Measurements from ENCODE around the gene ANKRD11.

ANKRD11 gene

DNA sequence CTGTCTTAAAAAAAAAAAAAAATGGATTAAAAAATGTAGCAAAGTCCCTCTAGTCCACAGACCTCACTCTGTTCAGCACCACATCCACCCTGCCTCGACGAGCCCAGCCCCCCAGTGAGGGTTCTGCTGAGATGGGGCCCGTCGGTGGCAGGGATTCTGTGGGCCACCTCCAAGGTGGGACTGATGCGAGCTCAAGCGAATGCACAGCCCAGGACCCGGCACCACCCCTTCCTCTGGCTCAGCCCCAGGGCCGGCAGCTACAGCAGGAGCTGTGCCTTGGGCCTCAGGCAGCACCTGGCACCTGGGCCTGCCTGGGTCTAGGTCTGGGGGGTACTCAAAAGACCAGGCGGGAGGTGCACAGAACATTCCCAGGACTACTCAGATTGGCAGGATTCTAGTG lies 213.3 kb downstream of the ANKRD11 start:
- DNase-seq = no peak
- Histone ChIP-seq H2AFZ (ENCODE audit: low read depth, low read length) (no peak overlapping the region), H3K9ac (ENCODE audit: low read length) (no peak overlapping the region), H3K4ac (ENCODE audit: low read depth in 1 of 2, low read length in 2 of 2) (no peak overlapping the region), H3K9me3 (ENCODE audit: control insufficient read depth, low read length) (no peaks in the 10 kb centered on the region), H3K18ac (ENCODE audit: low read depth in 1 of 2, low read length in 2 of 2) (no peak overlapping the region), H3K23ac (ENCODE audit: low read length in 2 of 2) (no peak overlapping the region), H3K27me3 (ENCODE audit: control insufficient read depth in 1 of 2, insufficient read depth in 1 of 2, low read length in 2 of 2) (no peaks in the 10 kb centered on the region), H3K27ac (ENCODE audit: low read length, poor library complexity, severe bottlenecking) (no peak overlapping the region), H2BK12ac (ENCODE audit: low read length in 2 of 2) (no peak overlapping the region), H2BK5ac (ENCODE audit: low read depth, low read length, poor library complexity, severe bottlenecking) (no peak overlapping the region), H2BK120ac (ENCODE audit: low read depth, low read length) (no peak overlapping the region), H3K79me1 (replicated peaks; ENCODE audit: low read length, poor library complexity, severe bottlenecking) (peaks cover 50% of the 10 kb centered on the region), H2AK5ac (ENCODE audit: low read length, severe bottlenecking) (no peak overlapping the region), H3K4me3 (ENCODE audit: insufficient read depth in 1 of 2, low read depth in 1 of 2, low read length in 2 of 2) (no peak overlapping the region), H3K14ac (ENCODE audit: low read length in 2 of 2) (no peak overlapping the region), H4K8ac (ENCODE audit: low read length) (no peak overlapping the region), H4K91ac (ENCODE audit: low read length) (no peak overlapping the region), H3K4me1 (ENCODE audit: control insufficient read depth, insufficient read depth, low read depth, low read length) (peaks cover 20% of the 10 kb centered on the region), H3K36me3 (ENCODE audit: control insufficient read depth in 1 of 2, insufficient read depth in 2 of 2, low read depth in 1 of 2, low read length in 2 of 2) (peaks cover 80 to 89% of the 10 kb centered on the region in 2 experiments), H3K4me2 (ENCODE audit: low read length, poor library complexity, severe bottlenecking) (no peak overlapping the region), H2BK15ac (ENCODE audit: low read depth, poor library complexity, severe bottlenecking) (no peak overlapping the region)
- 96% methylated on average over 9 of the region's 9 CpGs for WGBS

DNA sequence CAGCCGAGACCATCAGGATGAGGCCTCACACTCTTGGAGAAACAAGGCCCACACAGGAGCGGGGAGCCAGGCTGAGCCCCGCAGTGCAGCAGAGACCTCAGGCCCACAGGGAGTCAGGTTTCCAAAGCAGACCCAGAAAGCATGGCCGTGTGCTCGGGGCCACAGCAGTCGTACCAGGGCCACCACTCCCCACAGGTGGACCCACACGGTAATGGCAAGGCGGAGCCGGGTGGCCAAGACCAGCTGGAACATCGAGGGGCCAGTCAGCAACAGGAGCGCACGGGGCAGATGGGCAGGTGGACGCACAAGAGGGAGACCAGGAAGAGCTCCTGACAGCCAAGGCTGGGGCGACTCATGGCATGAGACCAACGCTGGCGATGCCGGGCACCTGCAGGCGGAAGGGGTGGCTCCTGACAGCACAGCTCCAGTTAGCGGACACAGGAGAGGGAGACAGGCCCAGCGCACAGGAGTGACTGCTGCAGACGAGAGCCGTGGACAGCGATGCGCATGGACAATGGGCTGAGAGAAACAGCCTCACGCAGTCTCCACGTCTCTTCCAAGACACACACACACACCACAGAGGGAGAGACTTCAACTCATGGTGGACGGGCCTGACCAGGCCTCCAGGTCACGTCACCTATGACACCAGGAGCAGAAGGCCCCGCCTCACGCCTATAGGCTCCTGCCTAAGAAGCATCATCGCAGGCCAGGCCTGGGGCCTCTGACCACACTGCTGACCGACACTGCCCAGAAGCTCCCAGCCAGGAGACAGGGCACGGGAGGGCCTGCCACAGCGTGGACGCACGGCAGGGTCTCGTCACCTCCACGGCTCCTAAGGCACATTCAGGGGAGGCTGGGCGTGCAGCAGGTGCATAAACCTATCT lies 214.3 kb downstream of the ANKRD11 start:
- H3K27me3 ChIP-seq (ENCODE audit: control insufficient read depth in 1 of 2, insufficient read depth in 1 of 2, low read length in 2 of 2) = no peaks in the 10 kb centered on the region
- no peak overlapping the region for H3K9ac ChIP-seq (ENCODE audit: low read length)
- 96% methylated on average over 34 of the region's 39 CpGs for WGBS
- H2BK120ac ChIP-seq (ENCODE audit: low read depth, low read length) = no peak overlapping the region
- H2BK15ac ChIP-seq (ENCODE audit: low read depth, poor library complexity, severe bottlenecking) = no peak overlapping the region
- H3K4me3 ChIP-seq (ENCODE audit: insufficient read depth in 1 of 2, low read depth in 1 of 2, low read length in 2 of 2) = no peak overlapping the region
- H3K9me3 ChIP-seq (ENCODE audit: control insufficient read depth, low read length) = no peaks in the 10 kb centered on the region
- H4K91ac ChIP-seq (ENCODE audit: low read length) = no peak overlapping the region
- no peak overlapping the region for H2AFZ ChIP-seq (ENCODE audit: low read depth, low read length)
- H3K27ac ChIP-seq (ENCODE audit: low read length, poor library complexity, severe bottlenecking) = no peak overlapping the region
- H3K79me1 ChIP-seq (replicated peaks; ENCODE audit: low read length, poor library complexity, severe bottlenecking) = peaks cover 58% of the 10 kb centered on the region
- no peak overlapping the region for H3K14ac ChIP-seq (ENCODE audit: low read length in 2 of 2)
- H2BK5ac ChIP-seq (ENCODE audit: low read depth, low read length, poor library complexity, severe bottlenecking) = no peak overlapping the region
- DNase-seq = no peak
- peak overlapping the region; percentile 7 for H4K8ac ChIP-seq (ENCODE audit: low read length)
- H3K4me2 ChIP-seq (ENCODE audit: low read length, poor library complexity, severe bottlenecking) = no peak overlapping the region
- H2AK5ac ChIP-seq (ENCODE audit: low read length, severe bottlenecking) = no peak overlapping the region
- peaks cover 80 to 87% of the 10 kb centered on the region in 2 experiments for H3K36me3 ChIP-seq (ENCODE audit: control insufficient read depth in 1 of 2, insufficient read depth in 2 of 2, low read depth in 1 of 2, low read length in 2 of 2)
- no peak overlapping the region for H2BK12ac ChIP-seq (ENCODE audit: low read length in 2 of 2)
- peaks cover 20% of the 10 kb centered on the region for H3K4me1 ChIP-seq (ENCODE audit: control insufficient read depth, insufficient read depth, low read depth, low read length)
- H3K4ac ChIP-seq (ENCODE audit: low read depth in 1 of 2, low read length in 2 of 2) = no peak overlapping the region
- H3K23ac ChIP-seq (ENCODE audit: low read length in 2 of 2) = no peak overlapping the region
- H3K18ac ChIP-seq (ENCODE audit: low read depth in 1 of 2, low read length in 2 of 2) = no peak overlapping the region

DNA sequence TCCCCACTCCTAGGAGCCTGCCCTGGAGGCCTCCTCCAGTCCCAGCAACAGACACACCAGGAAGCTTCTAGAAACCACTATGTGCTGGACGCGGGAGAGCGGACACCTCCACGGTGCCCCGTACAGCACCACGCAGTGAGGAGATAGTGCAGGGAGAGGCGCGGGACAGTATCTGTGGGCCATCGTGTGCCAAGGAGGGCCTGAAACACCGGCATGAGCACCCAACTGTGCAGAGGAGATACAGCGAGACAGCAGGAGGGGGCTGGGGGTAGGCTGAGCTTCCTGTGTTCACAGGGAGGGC lies 215.1 kb downstream of the ANKRD11 start:
- DNase-seq = no peak
- Histone ChIP-seq H4K8ac (ENCODE audit: low read length) (no peak overlapping the region), H2BK5ac (ENCODE audit: low read depth, low read length, poor library complexity, severe bottlenecking) (no peak overlapping the region), H3K79me1 (replicated peaks; ENCODE audit: low read length, poor library complexity, severe bottlenecking) (peaks cover 66% of the 10 kb centered on the region), H2BK15ac (ENCODE audit: low read depth, poor library complexity, severe bottlenecking) (no peak overlapping the region), H2BK120ac (ENCODE audit: low read depth, low read length) (no peak overlapping the region), H4K91ac (ENCODE audit: low read length) (no peak overlapping the region), H2AK5ac (ENCODE audit: low read length, severe bottlenecking) (no peak overlapping the region), H3K18ac (ENCODE audit: low read depth in 1 of 2, low read length in 2 of 2) (no peak overlapping the region), H3K4me3 (ENCODE audit: insufficient read depth in 1 of 2, low read depth in 1 of 2, low read length in 2 of 2) (peak overlapping the region in 1 of 2 experiments; percentile 30), H3K9ac (ENCODE audit: low read length) (no peak overlapping the region), H3K9me3 (ENCODE audit: control insufficient read depth, low read length) (no peaks in the 10 kb centered on the region), H3K4me1 (ENCODE audit: control insufficient read depth, insufficient read depth, low read depth, low read length) (peaks cover 20% of the 10 kb centered on the region), H3K23ac (ENCODE audit: low read length in 2 of 2) (no peak overlapping the region), H2AFZ (ENCODE audit: low read depth, low read length) (no peak overlapping the region), H3K4ac (ENCODE audit: low read depth in 1 of 2, low read length in 2 of 2) (no peak overlapping the region), H3K27ac (ENCODE audit: low read length, poor library complexity, severe bottlenecking) (no peak overlapping the region), H3K27me3 (ENCODE audit: control insufficient read depth in 1 of 2, insufficient read depth in 1 of 2, low read length in 2 of 2) (no peaks in the 10 kb centered on the region), H3K4me2 (ENCODE audit: low read length, poor library complexity, severe bottlenecking) (no peak overlapping the region), H3K14ac (ENCODE audit: low read length in 2 of 2) (no peak overlapping the region), H2BK12ac (ENCODE audit: low read length in 2 of 2) (no peak overlapping the region), H3K36me3 (ENCODE audit: control insufficient read depth in 1 of 2, insufficient read depth in 2 of 2, low read depth in 1 of 2, low read length in 2 of 2) (peaks cover 82 to 87% of the 10 kb centered on the region in 2 experiments)
- WGBS = 98% methylated on average over 11 of the region's 11 CpGs

DNA sequence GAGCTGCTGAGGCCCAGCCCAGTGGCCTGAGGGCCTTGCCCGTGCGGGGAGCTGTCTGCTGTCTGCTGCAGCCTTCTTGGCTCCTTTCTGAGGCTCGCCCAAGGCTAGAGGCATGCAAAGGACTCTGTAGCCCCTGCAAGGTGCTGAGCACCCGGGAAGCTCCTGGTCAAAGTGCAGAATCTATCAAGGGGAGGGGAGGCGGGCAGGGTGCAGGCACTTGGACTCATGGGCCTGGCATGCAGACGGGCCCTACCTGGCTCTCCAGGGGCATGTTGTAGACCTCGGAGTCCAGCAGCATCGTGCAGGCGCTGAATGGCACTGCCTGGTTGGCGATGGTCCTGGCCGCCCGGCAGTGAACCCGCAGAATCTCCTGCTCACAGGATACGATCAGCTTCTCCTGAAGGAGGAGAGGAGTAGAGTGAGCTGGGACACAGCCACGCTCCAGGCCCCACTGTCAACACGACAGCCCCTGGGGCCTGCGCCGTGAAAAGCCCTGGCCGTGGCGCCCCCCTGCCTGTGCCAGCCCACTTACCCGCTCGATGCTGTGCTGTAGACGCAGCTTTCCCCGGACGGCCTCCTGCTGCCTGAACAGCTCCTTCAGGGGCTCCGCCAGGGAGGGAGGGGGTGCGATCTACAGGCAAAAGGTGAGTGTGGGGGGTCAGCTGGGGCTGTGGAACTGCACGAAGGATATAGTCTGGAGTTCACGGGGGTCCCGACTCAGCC lies 215.6 kb downstream of the ANKRD11 start:
- Histone ChIP-seq H3K4me1 (ENCODE audit: control insufficient read depth, insufficient read depth, low read depth, low read length) (peaks cover 22% of the 10 kb centered on the region), H4K8ac (ENCODE audit: low read length) (no peak overlapping the region), H3K27ac (ENCODE audit: low read length, poor library complexity, severe bottlenecking) (no peak overlapping the region), H3K36me3 (ENCODE audit: control insufficient read depth in 1 of 2, insufficient read depth in 2 of 2, low read depth in 1 of 2, low read length in 2 of 2) (peaks cover 86 to 87% of the 10 kb centered on the region in 2 experiments), H2BK12ac (ENCODE audit: low read length in 2 of 2) (no peak overlapping the region), H2BK15ac (ENCODE audit: low read depth, poor library complexity, severe bottlenecking) (no peak overlapping the region), H3K27me3 (ENCODE audit: control insufficient read depth in 1 of 2, insufficient read depth in 1 of 2, low read length in 2 of 2) (no peaks in the 10 kb centered on the region), H3K14ac (ENCODE audit: low read length in 2 of 2) (no peak overlapping the region), H3K9ac (ENCODE audit: low read length) (no peak overlapping the region), H4K91ac (ENCODE audit: low read length) (no peak overlapping the region), H2AFZ (ENCODE audit: low read depth, low read length) (no peak overlapping the region), H3K9me3 (ENCODE audit: control insufficient read depth, low read length) (no peaks in the 10 kb centered on the region), H2AK5ac (ENCODE audit: low read length, severe bottlenecking) (no peak overlapping the region), H3K4me2 (ENCODE audit: low read length, poor library complexity, severe bottlenecking) (no peak overlapping the region), H3K4ac (ENCODE audit: low read depth in 1 of 2, low read length in 2 of 2) (no peak overlapping the region), H3K4me3 (ENCODE audit: insufficient read depth in 1 of 2, low read depth in 1 of 2, low read length in 2 of 2) (no peak overlapping the region), H3K23ac (ENCODE audit: low read length in 2 of 2) (no peak overlapping the region), H3K79me1 (replicated peaks; ENCODE audit: low read length, poor library complexity, severe bottlenecking) (peaks cover 66% of the 10 kb centered on the region), H3K18ac (ENCODE audit: low read depth in 1 of 2, low read length in 2 of 2) (no peak overlapping the region), H2BK5ac (ENCODE audit: low read depth, low read length, poor library complexity, severe bottlenecking) (no peak overlapping the region), H2BK120ac (ENCODE audit: low read depth, low read length) (no peak overlapping the region)
- DNase-seq = no peak
- whole genome bisulfite sequencing = 99% methylated on average over 28 of the region's 30 CpGs

All from mesenchymal stem cell (in vitro differentiated cells and primary cell).